ENCODE results near the gene MARCO. TPM values are rescaled to one million over a fixed set of nuclear protein-coding genes. Genes with fewer than 3 reads are reported as not detected.
"Not testable (repeated sequence)": the region's sequence is repeated elsewhere in the genome, so short reads cannot be mapped to it uniquely, and the experiment has no call there.

Gene MARCO
- total RNA-seq, 1 donor from 2014 or later = not detected

DNA sequence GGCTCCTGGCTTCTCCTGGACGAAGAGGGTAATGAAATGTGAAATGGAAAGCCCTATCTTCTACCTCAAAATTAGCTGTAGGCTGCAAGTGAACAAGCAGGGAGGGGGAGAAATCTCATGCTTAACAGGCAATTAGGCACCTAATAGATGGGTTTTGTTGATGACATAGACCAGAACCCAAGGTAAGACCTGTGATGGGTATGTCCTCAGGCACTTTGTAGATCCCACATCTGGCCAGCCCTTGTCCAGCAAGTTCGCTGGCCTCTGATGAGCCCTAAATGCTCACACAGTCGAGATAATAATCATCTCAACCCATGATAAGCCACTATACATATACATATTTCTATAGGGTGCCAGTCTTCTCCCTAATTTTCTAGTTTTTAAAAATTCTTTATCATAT, 82.6 kb downstream of the MARCO start:
- Mint-ChIP-seq H3K9me3 (no peaks in the 10 kb centered on the region), H3K4me1 (ENCODE audit: low read depth) (no peaks in the 10 kb centered on the region), H3K36me3 (ENCODE audit: low read depth) (no peaks in the 10 kb centered on the region), H3K4me3 (no peak overlapping the region), H3K27ac (no peak overlapping the region), H3K27me3 (ENCODE audit: insufficient read depth) (no peaks in the 10 kb centered on the region)
- intact Hi-C loops (cut with micrococcal nuclease) = no loop called here
- DNase-seq (ENCODE audit: low spot score) = no peak

DNA sequence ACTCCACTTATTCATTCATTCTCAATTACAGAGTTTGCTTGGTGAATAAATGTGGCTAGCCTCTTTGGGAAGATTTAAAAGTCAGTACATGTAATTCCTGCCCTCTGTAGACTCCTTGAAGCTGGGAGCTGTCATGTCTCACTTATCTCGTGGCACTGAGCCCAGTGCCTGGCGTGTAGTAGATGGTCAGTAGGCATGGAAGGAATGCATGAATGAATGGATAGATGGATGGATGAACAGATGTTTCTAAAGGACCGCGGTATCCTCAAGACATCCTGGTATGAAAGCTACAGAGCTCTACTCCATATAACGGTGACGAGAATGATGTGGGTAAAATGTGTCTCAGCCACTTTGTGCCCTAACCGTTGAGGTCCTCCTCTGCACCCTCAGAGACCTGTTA, 83.0 kb downstream of the MARCO start:
- no peak overlapping the region for H3K27ac Mint-ChIP-seq
- no peaks in the 10 kb centered on the region for H3K36me3 Mint-ChIP-seq (ENCODE audit: low read depth)
- no peak overlapping the region for H3K4me3 Mint-ChIP-seq
- intact Hi-C loops (cut with micrococcal nuclease) = no loop called here
- H3K4me1 Mint-ChIP-seq (ENCODE audit: low read depth) = no peaks in the 10 kb centered on the region
- no peaks in the 10 kb centered on the region for H3K9me3 Mint-ChIP-seq
- H3K27me3 Mint-ChIP-seq (ENCODE audit: insufficient read depth) = no peaks in the 10 kb centered on the region
- DNase-seq (ENCODE audit: low spot score) = no peak

DNA sequence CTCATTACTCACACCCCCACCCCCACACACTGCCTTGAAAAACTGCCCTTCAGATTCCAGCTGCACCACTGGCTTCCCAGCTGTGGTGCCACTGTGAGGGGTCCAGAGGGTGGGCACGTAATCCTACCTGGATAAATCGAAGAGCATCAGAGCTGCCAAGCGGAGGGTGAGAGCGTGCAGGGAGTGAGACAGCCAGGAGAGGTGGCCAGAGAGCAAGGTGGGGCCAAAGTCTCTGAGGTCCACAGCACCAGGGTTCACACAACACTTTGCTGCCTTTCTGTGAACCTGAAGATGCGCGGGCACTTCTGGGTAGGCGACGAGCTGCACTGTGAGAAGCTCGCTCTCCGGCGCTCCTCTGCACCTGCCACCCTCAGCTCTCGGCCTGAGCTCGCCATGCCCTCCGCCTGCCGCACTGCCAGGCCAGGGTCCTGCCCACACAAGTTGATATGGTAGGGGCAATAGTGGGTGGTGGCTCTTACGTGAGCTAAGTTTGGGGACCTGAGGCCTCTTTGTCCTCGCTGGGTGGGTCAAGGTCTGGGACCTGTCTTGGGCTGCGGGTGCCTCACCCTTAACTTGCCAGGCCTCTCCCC, 83.9 kb downstream of the MARCO start:
- H3K36me3 Mint-ChIP-seq (ENCODE audit: low read depth) = no peaks in the 10 kb centered on the region
- H3K27ac Mint-ChIP-seq = no peak overlapping the region
- H3K4me3 Mint-ChIP-seq = no peak overlapping the region
- no peaks in the 10 kb centered on the region for H3K27me3 Mint-ChIP-seq (ENCODE audit: insufficient read depth)
- intact Hi-C loops (cut with micrococcal nuclease) = no loop called here
- no peaks in the 10 kb centered on the region for H3K4me1 Mint-ChIP-seq (ENCODE audit: low read depth)
- no peak for DNase-seq (ENCODE audit: low spot score)
- no peaks in the 10 kb centered on the region for H3K9me3 Mint-ChIP-seq

DNA sequence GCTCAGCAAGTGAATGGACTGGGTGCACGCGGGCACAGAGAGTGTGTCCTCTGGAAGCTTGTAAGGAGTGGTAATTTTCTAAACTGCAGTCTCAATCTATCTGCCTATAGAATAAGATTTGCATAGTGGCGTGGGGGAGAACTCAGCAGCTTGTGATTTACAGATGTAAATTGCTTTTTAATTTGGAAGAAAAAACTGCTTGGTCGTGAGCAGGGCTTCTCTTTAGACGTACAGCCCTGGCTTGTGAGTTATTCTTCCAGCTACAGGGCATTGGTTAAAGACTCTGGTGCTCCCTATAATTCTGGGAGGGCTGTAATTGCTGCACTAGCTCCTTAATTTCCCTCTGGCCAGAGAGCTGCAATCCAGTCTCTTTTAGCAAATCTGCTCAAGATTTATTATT, 84.9 kb downstream of the MARCO start:
- H3K4me1 Mint-ChIP-seq (ENCODE audit: low read depth) = no peaks in the 10 kb centered on the region
- H3K4me3 Mint-ChIP-seq = no peak overlapping the region
- no peak overlapping the region for H3K27ac Mint-ChIP-seq
- DNase-seq (ENCODE audit: low spot score) = no peak
- peaks cover 2% of the 10 kb centered on the region for H3K27me3 Mint-ChIP-seq (ENCODE audit: insufficient read depth)
- H3K36me3 Mint-ChIP-seq (ENCODE audit: low read depth) = no peaks in the 10 kb centered on the region
- intact Hi-C loops (cut with micrococcal nuclease) = no loop called here
- no peaks in the 10 kb centered on the region for H3K9me3 Mint-ChIP-seq

DNA sequence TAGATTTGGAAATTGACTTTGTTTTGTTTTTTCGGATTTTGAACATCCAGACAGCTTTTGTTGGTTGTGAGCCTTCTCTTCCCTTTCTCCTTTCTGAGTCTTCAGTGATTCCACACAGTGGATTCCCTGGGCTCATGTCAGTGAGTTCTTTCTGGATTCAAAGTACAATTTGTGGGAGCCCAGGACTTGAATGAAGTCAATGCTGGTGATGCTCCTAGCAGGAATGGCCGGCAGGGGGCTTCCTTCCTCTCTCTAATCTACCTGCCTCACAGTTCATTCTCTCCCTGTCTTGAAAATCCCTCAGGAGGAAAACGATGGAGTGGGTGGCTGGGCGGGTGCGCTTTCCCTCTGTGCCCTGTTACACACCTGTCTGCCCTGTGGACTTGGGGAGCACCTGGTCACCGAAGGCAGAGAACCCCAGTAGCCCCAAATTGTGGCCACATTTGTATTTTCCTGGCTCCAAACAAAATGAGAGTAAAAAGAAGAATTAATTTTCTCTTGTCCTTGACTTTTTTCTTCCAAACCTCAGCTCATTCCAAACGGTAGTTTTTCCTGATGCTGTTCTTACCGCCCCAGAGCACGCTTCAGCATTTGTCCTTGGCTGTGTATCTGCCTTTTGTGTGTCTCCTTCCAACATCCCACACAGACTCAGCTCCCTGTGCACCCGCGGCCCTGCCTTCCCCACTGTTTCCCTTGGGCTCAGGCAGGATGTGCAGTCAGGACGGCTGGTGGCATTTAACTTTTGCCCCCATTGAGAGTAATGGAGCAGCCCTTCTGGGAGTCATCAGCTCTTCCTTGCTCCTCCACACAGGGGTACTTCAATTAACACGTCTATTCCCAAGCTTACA, 86.6 kb downstream of the MARCO start:
- H3K36me3 Mint-ChIP-seq (ENCODE audit: low read depth) = no peaks in the 10 kb centered on the region
- intact Hi-C loops (cut with micrococcal nuclease) = no loop called here
- H3K4me1 Mint-ChIP-seq (ENCODE audit: low read depth) = no peaks in the 10 kb centered on the region
- no peak for DNase-seq (ENCODE audit: low spot score)
- no peak overlapping the region for H3K4me3 Mint-ChIP-seq
- H3K27me3 Mint-ChIP-seq (ENCODE audit: insufficient read depth) = peaks cover 2% of the 10 kb centered on the region
- H3K27ac Mint-ChIP-seq = no peak overlapping the region
- H3K9me3 Mint-ChIP-seq = peaks cover 2% of the 10 kb centered on the region

DNA sequence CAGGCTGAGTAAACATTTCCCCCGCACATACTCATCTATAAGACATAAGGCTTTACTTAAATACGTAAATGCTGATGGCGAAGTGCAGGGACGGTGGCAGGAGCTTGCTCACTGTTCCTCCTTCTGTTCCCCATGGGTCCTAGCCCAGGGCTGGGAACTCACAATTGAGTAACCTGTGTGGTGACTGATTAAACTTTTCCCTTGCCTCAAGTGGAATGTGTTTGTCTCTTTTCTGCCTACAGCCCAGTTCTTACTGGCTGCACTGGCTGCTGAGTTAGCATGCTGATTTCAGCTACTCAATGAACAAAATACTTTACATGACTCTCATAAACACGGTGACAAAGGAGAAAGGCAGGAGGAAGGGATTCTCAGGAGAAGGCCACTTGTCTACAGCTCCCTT, 87.3 kb downstream of the MARCO start:
- Mint-ChIP-seq H3K4me3 (no peak overlapping the region), H3K4me1 (ENCODE audit: low read depth) (no peaks in the 10 kb centered on the region), H3K27me3 (ENCODE audit: insufficient read depth) (peaks cover 2% of the 10 kb centered on the region), H3K27ac (no peak overlapping the region), H3K36me3 (ENCODE audit: low read depth) (no peaks in the 10 kb centered on the region), H3K9me3 (peaks cover 3% of the 10 kb centered on the region)
- intact Hi-C loops (cut with micrococcal nuclease) = no loop called here
- no peak for DNase-seq (ENCODE audit: low spot score)

DNA sequence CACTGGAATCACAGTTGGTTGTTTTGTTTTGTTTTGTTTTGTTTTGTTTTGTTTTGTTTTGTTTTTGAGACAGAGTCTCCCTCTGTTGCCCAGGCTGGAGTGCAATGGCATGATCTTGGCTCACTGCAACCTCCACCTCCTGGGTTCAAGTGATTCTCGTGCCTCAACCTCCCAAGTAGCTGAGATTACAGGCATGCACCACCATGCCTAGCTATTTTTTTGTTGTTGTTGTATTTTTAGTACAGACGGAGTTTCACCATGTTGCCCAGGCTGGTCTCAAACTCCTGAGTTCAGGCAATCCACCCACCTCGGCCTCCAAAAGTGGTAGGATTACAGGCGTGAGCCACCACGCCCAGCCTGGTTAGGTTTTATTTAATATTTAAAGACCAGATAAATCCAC, 95.9 kb downstream of the MARCO start:
- H3K9me3 Mint-ChIP-seq; intact Hi-C loops (cut with micrococcal nuclease): not testable (repeated sequence)

DNA sequence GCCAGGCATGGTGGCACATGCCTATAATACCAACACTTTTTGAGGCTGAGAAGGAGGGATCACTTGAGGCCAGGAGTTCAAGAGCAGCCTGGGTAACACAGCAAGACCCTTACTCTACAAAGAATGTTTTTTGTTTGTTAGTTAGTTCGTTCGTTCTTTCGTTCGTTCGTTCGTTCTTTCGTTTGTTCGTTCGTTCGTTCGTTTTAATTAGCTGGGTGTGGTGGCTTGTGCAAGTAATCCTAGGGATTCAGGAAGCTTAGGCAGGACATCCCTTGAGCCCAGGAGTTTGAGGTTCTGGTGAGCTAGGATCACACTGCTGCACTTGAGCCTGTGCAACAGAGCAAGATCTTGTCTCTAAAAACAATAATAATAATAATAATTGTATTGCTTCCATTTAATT, 98.7 kb downstream of the MARCO start:
- intact Hi-C loops (cut with micrococcal nuclease) = no loop called here
- Mint-ChIP-seq H3K9me3 (no peaks in the 10 kb centered on the region), H3K4me3 (no peak overlapping the region), H3K27ac (no peak overlapping the region), H3K36me3 (ENCODE audit: low read depth) (no peaks in the 10 kb centered on the region), H3K4me1 (ENCODE audit: low read depth) (no peaks in the 10 kb centered on the region), H3K27me3 (ENCODE audit: insufficient read depth) (peaks cover 4% of the 10 kb centered on the region)
- DNase-seq (ENCODE audit: low spot score) = no peak

More for the DNA sequence above, 95.9 kb downstream of the MARCO start:
- not testable (repeated sequence) for H3K4me1 Mint-ChIP-seq (ENCODE audit: low read depth); H3K27ac Mint-ChIP-seq; H3K36me3 Mint-ChIP-seq (ENCODE audit: low read depth); H3K4me3 Mint-ChIP-seq; H3K27me3 Mint-ChIP-seq (ENCODE audit: insufficient read depth); DNase-seq (ENCODE audit: low spot score)

Other genes with a start within 250 kb of the MARCO start
- gene EN1, start 94.5 kb upstream of the MARCO start, total RNA-seq = not detected in 2 replicates
- gene C1QL2, start 216.6 kb downstream of the MARCO start, total RNA-seq = not detected in 2 replicates

All from activated T-helper 1 cell treated with anti-CD3 and anti-CD28 coated beads, Interleukin-12 subunit alpha, Interleukin-12 subunit beta, Interleukin-2, Interleukin-4 antibody, amounts not matched to agents 30 ng/mL and 10 ng/mL and 1 ng/mL, durations not matched to agents 14 hours and 24 hours and 36 hours (primary cell).